Natural killer cell (primary cell): ENCODE data around the gene SRMS. TPM values are rescaled to one million over a fixed set of nuclear protein-coding genes. Genes with fewer than 3 reads are reported as not detected.

Experiments used
- ATAC-seq, 3 donors: fragments of 150-1000 bp in 2 of 3; fragments of 200-7000 bp in 1 of 3; cut with Tn5 transposase; 1 replicate in 1 of 3; 2 replicates in 2 of 3; pipeline ENCODE4 v1.10.0; 2021; ENCODE audit warnings: mild to moderate bottlenecking in 2 of 3, moderate library complexity in 2 of 3
- DNase-seq, 2 donors: peaks; one replicate each; pipeline versions ENCODE4 v3.0.0 to v3.0.0-alpha.2; 2013 to 2021; ENCODE audit warnings: mixed read lengths in 1 of 2
- H3K27ac ChIP-seq: one replicate; pipeline ENCODE4 v1.5.1; 2013; ENCODE audit warnings: mild to moderate bottlenecking, low read length
- H3K27me3 ChIP-seq: one replicate; pipeline ENCODE4 v1.6.1; 2013; ENCODE audit warnings: low read length; ENCODE audit not compliant: control insufficient read depth, insufficient read depth
- H3K36me3 ChIP-seq: one replicate; pipeline ENCODE4 v1.6.1; 2013; ENCODE audit warnings: low read length; ENCODE audit not compliant: control insufficient read depth, insufficient read depth
- H3K4me1 ChIP-seq: one replicate; pipeline ENCODE4 v1.6.1; 2013; ENCODE audit warnings: low read length; ENCODE audit not compliant: control insufficient read depth, insufficient read depth
- H3K4me3 ChIP-seq: one replicate; pipeline ENCODE4 v1.5.1; 2013; ENCODE audit warnings: low read length
- H3K9me3 ChIP-seq: one replicate; pipeline ENCODE4 v1.6.1; 2013; ENCODE audit warnings: low read length; ENCODE audit not compliant: control insufficient read depth, insufficient read depth
- H3K27ac Mint-ChIP-seq, 2 donors: one replicate each; pipeline ENCODE4 v1.8.0; 2022; ENCODE audit warnings: mild to moderate bottlenecking in 2 of 2, mixed read lengths in 2 of 2, moderate library complexity in 1 of 2
- H3K27me3 Mint-ChIP-seq, 2 donors: one replicate each; pipeline ENCODE4 v1.8.0; 2022; ENCODE audit warnings: low read depth in 2 of 2, mixed read lengths in 2 of 2
- H3K36me3 Mint-ChIP-seq: one replicate; pipeline ENCODE4 v1.8.0; 2022; ENCODE audit warnings: mixed read lengths
- H3K4me1 Mint-ChIP-seq, 2 donors: one replicate each; pipeline ENCODE4 v1.8.0; 2022; ENCODE audit warnings: mixed read lengths in 2 of 2
- H3K4me3 Mint-ChIP-seq: one replicate; pipeline ENCODE4 v1.8.0; 2022; ENCODE audit warnings: mild to moderate bottlenecking, moderate library complexity, mixed read lengths
- H3K9me3 Mint-ChIP-seq, 2 donors: one replicate each; pipeline ENCODE4 v1.8.0; 2022; ENCODE audit warnings: mixed read lengths in 2 of 2
- WGBS: methylation state at CpG from one replicate; pipeline ENCODE4 v1.1.7; 2013; ENCODE audit warnings: missing lambda C conversion rate; ENCODE audit not compliant: insufficient coverage; 5-methylcytosine and 5-hydroxymethylcytosine counted together
- intact Hi-C: fragments of 100-400 bp; cut with micrococcal nuclease; formaldehyde crosslinking; loops from one replicate; pipeline ENCODE4 v1.14.2; 2022
- total RNA-seq, 4 donors: library from RNA; stranded (reverse); fragments of 120-200 nt in 1 of 4; gene quantifications; one replicate each; pipeline versions ENCODE4 v1.2.3 to v1.2.4, GENCODE V29; 2013 to 2022
- TF ChIP-seq, protein P1 (sequence below): fragments of 200-600 bp; IDR thresholded peaks from one replicate; pipeline ENCODE4 v1.8.0; 2022; ENCODE audit warnings: antibody characterized with exemption

The SRMS gene
- total RNA-seq, 3 donors from 2014 or later (not counting 1 experiment from before 2014, with no cell fraction given): 0.16 to 0.23 TPM; not detected in 1

DNA sequence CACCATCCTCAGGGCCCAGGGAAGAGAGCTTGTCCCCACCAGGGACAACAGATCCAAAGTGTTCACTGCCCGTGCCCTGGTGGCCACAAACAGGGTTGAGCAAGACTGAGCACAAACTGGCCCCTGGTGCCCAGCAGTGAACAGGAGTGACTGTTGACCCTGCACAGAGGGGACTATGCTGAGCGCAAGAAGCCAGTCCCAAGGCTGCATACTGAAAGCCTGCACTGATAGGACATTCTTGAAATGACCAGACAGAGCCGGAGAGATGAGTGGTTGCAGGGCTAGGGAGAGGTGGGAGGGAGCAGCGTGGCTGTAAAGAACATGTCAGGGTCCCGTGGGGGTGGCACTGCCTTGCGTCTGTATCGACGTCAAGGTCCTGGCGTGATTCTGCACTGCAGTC, 3.5 kb upstream of the SRMS start:
- WGBS: 91% methylated on average over 9 of the region's 9 CpGs
- peaks cover 2% of the 10 kb centered on the region for H3K27me3 ChIP-seq
- DNase-seq (no peak), ATAC-seq (no peak)
- H3K4me1 Mint-ChIP-seq: peaks cover 0 to 18% of the 10 kb centered on the region in 2 donors
- H3K9me3 ChIP-seq: no peaks in the 10 kb centered on the region
- no peak overlapping the region for H3K27ac Mint-ChIP-seq
- intact Hi-C loops: loop anchor here (5.0 kb wide), 1 partner anchor 86 kb away; no protein-coding TSS in a partner anchor
- H3K4me3 Mint-ChIP-seq: no peak overlapping the region
- no peak overlapping the region for H3K27ac ChIP-seq
- peaks cover 30% of the 10 kb centered on the region for H3K4me1 ChIP-seq
- no peaks in the 10 kb centered on the region for H3K36me3 Mint-ChIP-seq
- H3K4me3 ChIP-seq: no peak overlapping the region
- no peaks in the 10 kb centered on the region for H3K9me3 Mint-ChIP-seq
- no peaks in the 10 kb centered on the region for H3K36me3 ChIP-seq
- TF ChIP-seq, protein P1, sequence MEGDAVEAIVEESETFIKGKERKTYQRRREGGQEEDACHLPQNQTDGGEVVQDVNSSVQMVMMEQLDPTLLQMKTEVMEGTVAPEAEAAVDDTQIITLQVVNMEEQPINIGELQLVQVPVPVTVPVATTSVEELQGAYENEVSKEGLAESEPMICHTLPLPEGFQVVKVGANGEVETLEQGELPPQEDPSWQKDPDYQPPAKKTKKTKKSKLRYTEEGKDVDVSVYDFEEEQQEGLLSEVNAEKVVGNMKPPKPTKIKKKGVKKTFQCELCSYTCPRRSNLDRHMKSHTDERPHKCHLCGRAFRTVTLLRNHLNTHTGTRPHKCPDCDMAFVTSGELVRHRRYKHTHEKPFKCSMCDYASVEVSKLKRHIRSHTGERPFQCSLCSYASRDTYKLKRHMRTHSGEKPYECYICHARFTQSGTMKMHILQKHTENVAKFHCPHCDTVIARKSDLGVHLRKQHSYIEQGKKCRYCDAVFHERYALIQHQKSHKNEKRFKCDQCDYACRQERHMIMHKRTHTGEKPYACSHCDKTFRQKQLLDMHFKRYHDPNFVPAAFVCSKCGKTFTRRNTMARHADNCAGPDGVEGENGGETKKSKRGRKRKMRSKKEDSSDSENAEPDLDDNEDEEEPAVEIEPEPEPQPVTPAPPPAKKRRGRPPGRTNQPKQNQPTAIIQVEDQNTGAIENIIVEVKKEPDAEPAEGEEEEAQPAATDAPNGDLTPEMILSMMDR: no peak
- peaks cover 0 to 3% of the 10 kb centered on the region in 2 donors for H3K27me3 Mint-ChIP-seq

DNA sequence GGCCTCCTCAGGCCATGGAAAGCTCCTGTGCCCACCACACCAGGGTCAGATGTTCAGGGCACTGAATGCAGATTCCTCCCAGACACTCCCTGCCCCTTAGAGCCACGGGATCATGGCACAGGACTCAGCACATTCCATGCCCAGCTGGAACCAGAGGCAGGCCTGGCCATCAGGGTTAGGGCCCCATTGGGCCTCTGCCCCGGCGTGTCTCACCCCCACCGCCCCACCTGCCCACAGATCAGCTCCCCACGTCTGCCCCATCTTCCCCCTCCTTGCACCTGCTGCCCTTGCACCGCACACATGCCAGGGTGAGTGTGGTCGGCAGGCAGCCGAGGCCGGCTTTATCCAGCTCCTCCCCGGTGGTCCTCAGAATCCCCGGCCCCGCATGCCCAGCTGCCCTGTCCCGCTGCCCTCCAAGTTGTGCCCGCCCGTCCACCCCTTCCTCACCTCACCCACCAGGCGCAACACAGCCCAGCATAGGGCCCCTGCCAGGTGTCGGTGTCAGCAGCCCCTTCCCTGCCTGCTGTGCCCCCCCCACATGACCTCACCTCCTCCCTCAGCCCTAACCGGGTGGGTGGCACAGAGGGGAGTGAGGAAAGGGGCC, 2.2 kb upstream of the SRMS start:
- Mint-ChIP-seq H3K4me1 (peaks cover 0 to 18% of the 10 kb centered on the region in 2 donors), H3K27ac (no peak overlapping the region)

DNA sequence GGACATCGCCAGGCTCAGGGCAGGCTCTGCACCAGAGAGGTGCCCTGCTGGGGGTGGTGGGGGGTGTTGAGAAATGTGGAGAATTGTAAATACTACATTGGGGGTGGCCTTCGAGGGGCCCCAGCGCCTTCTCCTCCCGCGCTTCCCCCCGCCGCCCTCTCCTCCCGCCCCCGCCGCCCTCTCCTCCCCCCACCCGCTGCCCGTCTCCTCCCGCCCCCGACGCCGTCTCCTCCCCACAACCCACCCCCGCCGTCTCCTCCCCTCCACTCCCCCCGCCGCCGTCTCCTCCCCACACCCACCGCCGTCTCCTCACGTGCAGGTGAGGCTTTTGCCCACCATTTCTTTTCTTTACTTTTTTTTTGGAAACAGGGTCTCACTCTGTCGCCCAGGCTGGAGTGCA, 1.5 kb upstream of the SRMS start:
- Mint-ChIP-seq H3K27me3 (peaks cover 0 to 6% of the 10 kb centered on the region in 2 donors), H3K36me3 (no peaks in the 10 kb centered on the region), H3K4me1 (peaks cover 0 to 18% of the 10 kb centered on the region in 2 donors), H3K4me3 (no peak overlapping the region), H3K9me3 (no peaks in the 10 kb centered on the region), H3K27ac (no peak overlapping the region)
- Histone ChIP-seq H3K36me3 (no peaks in the 10 kb centered on the region), H3K9me3 (no peaks in the 10 kb centered on the region), H3K4me3 (no peak overlapping the region), H3K27ac (no peak overlapping the region), H3K27me3 (peaks cover 2% of the 10 kb centered on the region), H3K4me1 (peaks cover 32% of the 10 kb centered on the region)
- TF ChIP-seq, protein P1: no peak
- intact Hi-C loops: no loop called here
- DNase-seq: no peak
- no peak for ATAC-seq
- WGBS: 34% methylated on average over 8 of the region's 25 CpGs

More for the DNA sequence above, 2.2 kb upstream of the SRMS start:
- no peaks in the 10 kb centered on the region for H3K9me3 Mint-ChIP-seq
- H3K36me3 ChIP-seq: no peaks in the 10 kb centered on the region
- peaks cover 2% of the 10 kb centered on the region for H3K27me3 ChIP-seq
- WGBS: 86% methylated on average over 18 of the region's 18 CpGs
- intact Hi-C loops: loop anchor here (5.0 kb wide), 1 partner anchor 88 kb away; no protein-coding TSS in a partner anchor
- ATAC-seq: no peak
- TF ChIP-seq, protein P1: no peak
- no peaks in the 10 kb centered on the region for H3K36me3 Mint-ChIP-seq
- H3K4me3 Mint-ChIP-seq: no peak overlapping the region
- DNase-seq: no peak
- no peak overlapping the region for H3K27ac ChIP-seq
- H3K9me3 ChIP-seq: no peaks in the 10 kb centered on the region
- H3K4me3 ChIP-seq: no peak overlapping the region
- H3K27me3 Mint-ChIP-seq: peaks cover 0 to 6% of the 10 kb centered on the region in 2 donors
- H3K4me1 ChIP-seq: peaks cover 36% of the 10 kb centered on the region

DNA sequence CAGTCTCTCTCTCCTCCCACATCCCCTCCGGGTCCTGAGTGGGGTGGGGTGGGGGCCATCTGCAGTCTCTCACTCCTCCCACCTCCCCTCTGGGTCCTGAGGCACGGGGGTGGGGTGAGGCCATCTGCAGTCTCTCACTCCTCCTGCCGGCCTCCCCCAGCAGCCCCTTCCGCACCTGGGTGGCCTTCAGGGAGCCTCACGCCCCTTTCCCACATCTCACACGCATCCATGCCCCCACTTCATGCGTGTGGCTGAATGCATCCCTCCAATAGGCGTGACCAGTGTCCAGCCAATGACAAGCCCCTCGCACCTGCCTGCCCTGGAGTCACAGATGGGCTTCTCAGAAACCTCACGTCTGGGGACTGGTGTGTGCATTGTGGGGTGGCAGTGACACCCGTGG, 993 bp upstream of the SRMS start:
- H3K27ac Mint-ChIP-seq: no peak overlapping the region
- H3K4me1 ChIP-seq: peaks cover 27% of the 10 kb centered on the region
- ATAC-seq: no peak

More for the DNA sequence above, 993 bp upstream of the SRMS start:
- no peaks in the 10 kb centered on the region for H3K9me3 ChIP-seq
- H3K27me3 ChIP-seq: peaks cover 2% of the 10 kb centered on the region
- no peaks in the 10 kb centered on the region for H3K9me3 Mint-ChIP-seq
- no peak overlapping the region for H3K4me3 ChIP-seq
- H3K4me3 Mint-ChIP-seq: no peak overlapping the region
- WGBS: 63% methylated on average over 10 of the region's 11 CpGs
- intact Hi-C loops: no loop called here
- H3K4me1 Mint-ChIP-seq: peaks cover 0 to 18% of the 10 kb centered on the region in 2 donors
- no peaks in the 10 kb centered on the region for H3K36me3 Mint-ChIP-seq
- H3K27ac ChIP-seq: no peak overlapping the region
- TF ChIP-seq, protein P1: no peak
- no peak for DNase-seq
- no peaks in the 10 kb centered on the region for H3K36me3 ChIP-seq
- H3K27me3 Mint-ChIP-seq: peaks cover 0 to 6% of the 10 kb centered on the region in 2 donors
